GM23338 (cell line): ENCODE results near the gene TTL. TPM values are rescaled to one million over a fixed set of nuclear protein-coding genes. Genes with fewer than 3 reads are reported as not detected.

Experiments
- ATAC-seq: fragments of 200-7000 bp; cut with Tn5 transposase; 3 replicates; pipeline ENCODE4 v1.9.1; 2020
- DNase-seq: peaks from one replicate; pipeline ENCODE4 v3.0.0-alpha.2; 2015; ENCODE audit warnings: low spot score
- H2AFZ ChIP-seq: fragments of 200-600 bp; sonication (generic); 2 replicates; pipeline ENCODE4 v1.8.0; 2016; ENCODE audit warnings: antibody characterized with exemption, mild to moderate bottlenecking, moderate library complexity
- H3F3A ChIP-seq: fragments of 200-600 bp; sonication (generic); replicated peaks from 2 replicates; pipeline ENCODE4 v1.8.0; 2017; ENCODE audit warnings: antibody characterized with exemption, mixed run types, low read depth
- H3K27ac ChIP-seq: fragments of 200-600 bp; sonication (generic); 2 replicates; pipeline ENCODE4 v1.6.1; 2016; ENCODE audit warnings: low read depth
- H3K27me3 ChIP-seq: fragments of 200-600 bp; sonication (generic); 2 replicates; pipeline ENCODE4 v1.8.0; 2016; ENCODE audit warnings: mild to moderate bottlenecking, mixed run types, moderate library complexity; ENCODE audit not compliant: insufficient read depth
- H3K36me3 ChIP-seq: fragments of 200-600 bp; sonication (generic); 2 replicates; pipeline ENCODE4 v1.8.0; 2016; ENCODE audit warnings: mild to moderate bottlenecking; ENCODE audit not compliant: insufficient read depth
- H3K4me1 ChIP-seq: fragments of 200-600 bp; sonication (generic); 2 replicates; pipeline ENCODE4 v1.8.0; 2016; ENCODE audit warnings: mild to moderate bottlenecking, moderate library complexity; ENCODE audit not compliant: insufficient read depth
- H3K4me2 ChIP-seq: fragments of 200-600 bp; sonication (generic); 2 replicates; pipeline ENCODE4 v1.7.1; 2017; ENCODE audit warnings: mixed run types
- H3K4me3 ChIP-seq: fragments of 200-600 bp; sonication (generic); 2 replicates; pipeline ENCODE4 v1.6.1; 2016; ENCODE audit warnings: mixed run types
- H3K79me2 ChIP-seq: fragments of 200-600 bp; sonication (generic); replicated peaks from 2 replicates; pipeline ENCODE4 v1.8.0; 2017; ENCODE audit warnings: mild to moderate bottlenecking; ENCODE audit not compliant: insufficient read depth
- H3K9me2 ChIP-seq: fragments of 200-600 bp; sonication (generic); 2 replicates; pipeline ENCODE4 v1.8.0; 2017; ENCODE audit not compliant: insufficient read depth
- H4K20me1 ChIP-seq: fragments of 200-600 bp; sonication (generic); replicated peaks from 2 replicates; pipeline ENCODE4 v1.8.0; 2017; ENCODE audit warnings: mild to moderate bottlenecking; ENCODE audit not compliant: insufficient read depth
- H3K27ac Mint-ChIP-seq: 2 replicates; pipeline ENCODE4 v1.8.0; 2020; ENCODE audit warnings: inconsistent platforms, mild to moderate bottlenecking, moderate library complexity, mixed read lengths
- H3K27me3 Mint-ChIP-seq: 3 replicates; pipeline ENCODE4 v1.8.0; 2022; ENCODE audit warnings: low read depth, mild to moderate bottlenecking, moderate library complexity, mixed read lengths, inconsistent platforms; ENCODE audit not compliant: insufficient read depth, poor library complexity
- H3K36me3 Mint-ChIP-seq: 3 replicates; pipeline ENCODE4 v1.8.0; 2021; ENCODE audit warnings: low read depth, mild to moderate bottlenecking, inconsistent platforms, moderate library complexity, mixed read lengths
- H3K4me1 Mint-ChIP-seq: 3 replicates; pipeline ENCODE4 v1.8.0; 2020; ENCODE audit warnings: mild to moderate bottlenecking, inconsistent platforms, mixed read lengths
- H3K4me3 Mint-ChIP-seq: 3 replicates; pipeline ENCODE4 v1.8.0; 2021; ENCODE audit warnings: moderate library complexity, mild to moderate bottlenecking, inconsistent platforms, mixed read lengths
- H3K9me3 Mint-ChIP-seq: 3 replicates; pipeline ENCODE4 v1.8.0; 2020; ENCODE audit warnings: moderate library complexity, mild to moderate bottlenecking, inconsistent platforms, mixed read lengths
- CREB1 ChIP-seq: fragments of 250-450 bp; sonication (Bioruptor Pico); IDR thresholded peaks from 2 replicates; pipeline ENCODE4 v1.5.0; 2020; ENCODE audit warnings: low read depth, mild to moderate bottlenecking, moderate library complexity
- EZH2 ChIP-seq: fragments of 200-600 bp; sonication (generic); IDR thresholded peaks from one replicate; pipeline ENCODE4 v1.8.0; 2017; ENCODE audit warnings: antibody characterized with exemption, mild to moderate bottlenecking, low read depth; ENCODE audit not compliant: unreplicated experiment
- EZH2phosphoT487 ChIP-seq: fragments of 200-600 bp; sonication (generic); IDR thresholded peaks from one replicate; pipeline ENCODE4 v1.8.1; 2018; ENCODE audit warnings: antibody characterized with exemption; ENCODE audit not compliant: unreplicated experiment
- JUNB ChIP-seq: IDR thresholded peaks from one replicate; pipeline ENCODE4 v1.6.1; 2016; ENCODE audit warnings: antibody characterized with exemption; ENCODE audit not compliant: unreplicated experiment
- POLR2AphosphoS5 ChIP-seq: IDR thresholded peaks from 2 replicates; pipeline ENCODE4 v1.6.1; 2016; ENCODE audit warnings: antibody characterized with exemption, low read depth
- STAT1 ChIP-seq: IDR thresholded peaks from one replicate; pipeline ENCODE4 v1.6.1; 2016; ENCODE audit warnings: antibody characterized with exemption; ENCODE audit not compliant: unreplicated experiment
- ZNF114 ChIP-seq: fragments of 250-450 bp; sonication (Bioruptor Pico); IDR thresholded peaks from 2 replicates; pipeline ENCODE4 v1.5.0; 2020; ENCODE audit warnings: mild to moderate bottlenecking, moderate library complexity
- ZNF331 ChIP-seq: fragments of 250-450 bp; sonication (Bioruptor Pico); IDR thresholded peaks from 2 replicates; pipeline ENCODE4 v1.5.0; 2020; ENCODE audit warnings: low read depth, mild to moderate bottlenecking, moderate library complexity
- polyA plus RNA-seq: library from polyadenylated mRNA; unstranded; fragments of >200 nt; fragmentation: Nextera tagmentation; extraction: Ambion mirVana; gene quantifications from 2 replicates; pipeline ENCODE4 v1.2.1, GENCODE V29; 2016
- total RNA-seq: library from RNA; depleted of rRNA; stranded (reverse); fragments of >200 nt; shearing (Covaris generic); gene quantifications from 2 replicates; pipeline ENCODE4 v1.2.3, GENCODE V29; 2014
- TF ChIP-seq, protein P1 (sequence below): fragments of 250-450 bp; sonication (Bioruptor Pico); IDR thresholded peaks from 2 replicates; pipeline ENCODE4 v1.5.0; 2020; ENCODE audit warnings: mild to moderate bottlenecking, moderate library complexity
- TF ChIP-seq, protein P2 (sequence below): IDR thresholded peaks from 2 replicates; pipeline ENCODE4 v1.6.1; 2016; ENCODE audit warnings: antibody characterized with exemption
- TF ChIP-seq, protein P3 (sequence below), 2 experiments: fragments of 200-600 bp in 1 of 2; sonication (generic) in 1 of 2; conservative IDR thresholded peaks; 2 replicates each; pipeline versions ENCODE4 v1.5.1 to v1.6.1; 2016 to 2017; ENCODE audit warnings: antibody characterized with exemption in 2 of 2, low read depth in 2 of 2, mild to moderate bottlenecking in 2 of 2, moderate library complexity in 1 of 2
- TF ChIP-seq, protein P4 (sequence below): IDR thresholded peaks from one replicate; pipeline ENCODE4 v1.6.1; 2018; ENCODE audit warnings: antibody characterized with exemption; ENCODE audit not compliant: unreplicated experiment

The TTL gene
- total and polyA plus RNA-seq, 2 experiments from 2014 or later, result 10.1 to 34.6 TPM

DNA sequence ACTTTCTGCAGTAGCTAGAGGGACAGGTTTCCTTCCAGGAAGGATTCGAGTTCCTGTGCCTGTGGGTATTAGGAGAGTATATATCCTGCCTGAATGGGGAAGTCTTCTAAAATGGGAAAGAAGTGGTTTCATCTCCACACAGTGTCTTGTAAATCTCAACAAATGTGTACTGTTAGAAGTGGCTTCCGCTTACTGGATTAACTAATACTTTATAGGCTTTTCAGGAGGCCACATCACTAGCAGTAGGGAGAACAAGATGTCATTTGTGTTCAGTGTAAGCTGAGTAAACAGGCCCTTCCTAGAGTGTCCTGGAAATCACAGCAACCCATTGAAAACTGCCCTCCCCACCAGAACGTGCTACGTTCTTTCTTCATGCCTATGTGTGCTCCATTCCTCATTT is 47.8 kb downstream of the TTL start (continued):
- TF ChIP-seq, protein P1, sequence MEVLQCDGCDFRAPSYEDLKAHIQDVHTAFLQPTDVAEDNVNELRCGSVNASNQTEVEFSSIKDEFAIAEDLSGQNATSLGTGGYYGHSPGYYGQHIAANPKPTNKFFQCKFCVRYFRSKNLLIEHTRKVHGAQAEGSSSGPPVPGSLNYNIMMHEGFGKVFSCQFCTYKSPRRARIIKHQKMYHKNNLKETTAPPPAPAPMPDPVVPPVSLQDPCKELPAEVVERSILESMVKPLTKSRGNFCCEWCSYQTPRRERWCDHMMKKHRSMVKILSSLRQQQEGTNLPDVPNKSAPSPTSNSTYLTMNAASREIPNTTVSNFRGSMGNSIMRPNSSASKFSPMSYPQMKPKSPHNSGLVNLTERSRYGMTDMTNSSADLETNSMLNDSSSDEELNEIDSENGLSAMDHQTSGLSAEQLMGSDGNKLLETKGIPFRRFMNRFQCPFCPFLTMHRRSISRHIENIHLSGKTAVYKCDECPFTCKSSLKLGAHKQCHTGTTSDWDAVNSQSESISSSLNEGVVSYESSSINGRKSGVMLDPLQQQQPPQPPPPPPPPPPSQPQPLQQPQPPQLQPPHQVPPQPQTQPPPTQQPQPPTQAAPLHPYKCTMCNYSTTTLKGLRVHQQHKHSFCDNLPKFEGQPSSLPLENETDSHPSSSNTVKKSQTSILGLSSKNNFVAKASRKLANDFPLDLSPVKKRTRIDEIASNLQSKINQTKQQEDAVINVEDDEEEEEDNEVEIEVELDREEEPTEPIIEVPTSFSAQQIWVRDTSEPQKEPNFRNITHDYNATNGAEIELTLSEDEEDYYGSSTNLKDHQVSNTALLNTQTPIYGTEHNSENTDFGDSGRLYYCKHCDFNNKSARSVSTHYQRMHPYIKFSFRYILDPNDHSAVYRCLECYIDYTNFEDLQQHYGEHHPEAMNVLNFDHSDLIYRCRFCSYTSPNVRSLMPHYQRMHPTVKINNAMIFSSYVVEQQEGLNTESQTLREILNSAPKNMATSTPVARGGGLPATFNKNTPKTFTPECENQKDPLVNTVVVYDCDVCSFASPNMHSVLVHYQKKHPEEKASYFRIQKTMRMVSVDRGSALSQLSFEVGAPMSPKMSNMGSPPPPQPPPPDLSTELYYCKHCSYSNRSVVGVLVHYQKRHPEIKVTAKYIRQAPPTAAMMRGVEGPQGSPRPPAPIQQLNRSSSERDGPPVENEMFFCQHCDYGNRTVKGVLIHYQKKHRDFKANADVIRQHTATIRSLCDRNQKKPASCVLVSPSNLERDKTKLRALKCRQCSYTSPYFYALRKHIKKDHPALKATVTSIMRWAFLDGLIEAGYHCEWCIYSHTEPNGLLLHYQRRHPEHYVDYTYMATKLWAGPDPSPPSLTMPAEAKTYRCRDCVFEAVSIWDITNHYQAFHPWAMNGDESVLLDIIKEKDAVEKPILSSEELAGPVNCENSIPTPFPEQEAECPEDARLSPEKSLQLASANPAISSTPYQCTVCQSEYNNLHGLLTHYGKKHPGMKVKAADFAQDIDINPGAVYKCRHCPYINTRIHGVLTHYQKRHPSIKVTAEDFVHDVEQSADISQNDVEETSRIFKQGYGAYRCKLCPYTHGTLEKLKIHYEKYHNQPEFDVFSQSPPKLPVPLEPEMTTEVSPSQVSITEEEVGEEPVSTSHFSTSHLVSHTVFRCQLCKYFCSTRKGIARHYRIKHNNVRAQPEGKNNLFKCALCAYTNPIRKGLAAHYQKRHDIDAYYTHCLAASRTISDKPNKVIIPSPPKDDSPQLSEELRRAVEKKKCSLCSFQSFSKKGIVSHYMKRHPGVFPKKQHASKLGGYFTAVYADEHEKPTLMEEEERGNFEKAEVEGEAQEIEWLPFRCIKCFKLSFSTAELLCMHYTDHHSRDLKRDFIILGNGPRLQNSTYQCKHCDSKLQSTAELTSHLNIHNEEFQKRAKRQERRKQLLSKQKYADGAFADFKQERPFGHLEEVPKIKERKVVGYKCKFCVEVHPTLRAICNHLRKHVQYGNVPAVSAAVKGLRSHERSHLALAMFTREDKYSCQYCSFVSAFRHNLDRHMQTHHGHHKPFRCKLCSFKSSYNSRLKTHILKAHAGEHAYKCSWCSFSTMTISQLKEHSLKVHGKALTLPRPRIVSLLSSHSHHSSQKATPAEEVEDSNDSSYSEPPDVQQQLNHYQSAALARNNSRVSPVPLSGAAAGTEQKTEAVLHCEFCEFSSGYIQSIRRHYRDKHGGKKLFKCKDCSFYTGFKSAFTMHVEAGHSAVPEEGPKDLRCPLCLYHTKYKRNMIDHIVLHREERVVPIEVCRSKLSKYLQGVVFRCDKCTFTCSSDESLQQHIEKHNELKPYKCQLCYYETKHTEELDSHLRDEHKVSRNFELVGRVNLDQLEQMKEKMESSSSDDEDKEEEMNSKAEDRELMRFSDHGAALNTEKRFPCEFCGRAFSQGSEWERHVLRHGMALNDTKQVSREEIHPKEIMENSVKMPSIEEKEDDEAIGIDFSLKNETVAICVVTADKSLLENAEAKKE (CRISPR knock-in tag), result no peak

DNA sequence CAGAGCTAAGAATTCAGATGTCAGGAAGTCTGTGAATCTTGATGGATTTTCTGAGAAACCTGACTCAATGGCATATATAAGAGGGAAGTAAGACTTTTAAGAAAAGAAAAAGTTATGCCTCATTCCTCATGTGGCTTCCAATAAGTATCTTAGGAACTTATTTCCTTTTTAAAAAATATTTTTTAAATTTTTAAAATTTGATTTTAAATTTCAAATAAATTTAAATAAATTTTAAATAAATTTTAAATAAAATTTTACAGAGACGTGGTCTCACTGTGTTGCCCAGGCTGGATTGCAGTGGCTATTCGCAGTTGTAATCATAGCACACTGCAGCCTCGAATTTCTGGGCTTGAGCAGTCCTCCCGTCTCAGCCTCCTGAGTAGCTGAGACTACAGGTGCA is 48.8 kb downstream of the TTL start:
- H3K4me3 Mint-ChIP-seq, result no peak overlapping the region
- no peaks in the 10 kb centered on the region for H3K79me2 ChIP-seq
- H3K36me3 Mint-ChIP-seq, result peaks cover 27% of the 10 kb centered on the region
- no peak for DNase-seq
- no peaks in the 10 kb centered on the region for H3K36me3 ChIP-seq
- no peak for ATAC-seq
- no peak overlapping the region for H2AFZ ChIP-seq
- H3K27ac ChIP-seq, result no peak overlapping the region
- H3K9me2 ChIP-seq, result no peaks in the 10 kb centered on the region
- no peak overlapping the region for H3K4me2 ChIP-seq
- no peak overlapping the region for H3K27ac Mint-ChIP-seq
- H4K20me1 ChIP-seq, result no peaks in the 10 kb centered on the region; the same call in 1 of the 2 replicates
- no peaks in the 10 kb centered on the region for H3F3A ChIP-seq
- no peak overlapping the region for H3K4me3 ChIP-seq
- H3K27me3 ChIP-seq, result no peaks in the 10 kb centered on the region
- H3K9me3 Mint-ChIP-seq, result no peaks in the 10 kb centered on the region
- peaks cover 1% of the 10 kb centered on the region for H3K27me3 Mint-ChIP-seq
- H3K4me1 Mint-ChIP-seq, result no peaks in the 10 kb centered on the region
- no peaks in the 10 kb centered on the region for H3K4me1 ChIP-seq
- TF ChIP-seq, protein P2, sequence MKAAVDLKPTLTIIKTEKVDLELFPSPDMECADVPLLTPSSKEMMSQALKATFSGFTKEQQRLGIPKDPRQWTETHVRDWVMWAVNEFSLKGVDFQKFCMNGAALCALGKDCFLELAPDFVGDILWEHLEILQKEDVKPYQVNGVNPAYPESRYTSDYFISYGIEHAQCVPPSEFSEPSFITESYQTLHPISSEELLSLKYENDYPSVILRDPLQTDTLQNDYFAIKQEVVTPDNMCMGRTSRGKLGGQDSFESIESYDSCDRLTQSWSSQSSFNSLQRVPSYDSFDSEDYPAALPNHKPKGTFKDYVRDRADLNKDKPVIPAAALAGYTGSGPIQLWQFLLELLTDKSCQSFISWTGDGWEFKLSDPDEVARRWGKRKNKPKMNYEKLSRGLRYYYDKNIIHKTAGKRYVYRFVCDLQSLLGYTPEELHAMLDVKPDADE, result no peak
- TF ChIP-seq JUNB (no peak), POLR2AphosphoS5 (no peak), CREB1 (CRISPR knock-in tag) (no peak), STAT1 (no peak), EZH2 (no peak), ZNF331 (no peak), EZH2phosphoT487 (no peak), ZNF114 (CRISPR knock-in tag) (no peak)
- TF ChIP-seq, protein P3, sequence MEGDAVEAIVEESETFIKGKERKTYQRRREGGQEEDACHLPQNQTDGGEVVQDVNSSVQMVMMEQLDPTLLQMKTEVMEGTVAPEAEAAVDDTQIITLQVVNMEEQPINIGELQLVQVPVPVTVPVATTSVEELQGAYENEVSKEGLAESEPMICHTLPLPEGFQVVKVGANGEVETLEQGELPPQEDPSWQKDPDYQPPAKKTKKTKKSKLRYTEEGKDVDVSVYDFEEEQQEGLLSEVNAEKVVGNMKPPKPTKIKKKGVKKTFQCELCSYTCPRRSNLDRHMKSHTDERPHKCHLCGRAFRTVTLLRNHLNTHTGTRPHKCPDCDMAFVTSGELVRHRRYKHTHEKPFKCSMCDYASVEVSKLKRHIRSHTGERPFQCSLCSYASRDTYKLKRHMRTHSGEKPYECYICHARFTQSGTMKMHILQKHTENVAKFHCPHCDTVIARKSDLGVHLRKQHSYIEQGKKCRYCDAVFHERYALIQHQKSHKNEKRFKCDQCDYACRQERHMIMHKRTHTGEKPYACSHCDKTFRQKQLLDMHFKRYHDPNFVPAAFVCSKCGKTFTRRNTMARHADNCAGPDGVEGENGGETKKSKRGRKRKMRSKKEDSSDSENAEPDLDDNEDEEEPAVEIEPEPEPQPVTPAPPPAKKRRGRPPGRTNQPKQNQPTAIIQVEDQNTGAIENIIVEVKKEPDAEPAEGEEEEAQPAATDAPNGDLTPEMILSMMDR (conservative IDR thresholded peaks at IDR 0.05; ENCODE audit: low read depth in 2 of 2), result no peak
- TF ChIP-seq, protein P4, sequence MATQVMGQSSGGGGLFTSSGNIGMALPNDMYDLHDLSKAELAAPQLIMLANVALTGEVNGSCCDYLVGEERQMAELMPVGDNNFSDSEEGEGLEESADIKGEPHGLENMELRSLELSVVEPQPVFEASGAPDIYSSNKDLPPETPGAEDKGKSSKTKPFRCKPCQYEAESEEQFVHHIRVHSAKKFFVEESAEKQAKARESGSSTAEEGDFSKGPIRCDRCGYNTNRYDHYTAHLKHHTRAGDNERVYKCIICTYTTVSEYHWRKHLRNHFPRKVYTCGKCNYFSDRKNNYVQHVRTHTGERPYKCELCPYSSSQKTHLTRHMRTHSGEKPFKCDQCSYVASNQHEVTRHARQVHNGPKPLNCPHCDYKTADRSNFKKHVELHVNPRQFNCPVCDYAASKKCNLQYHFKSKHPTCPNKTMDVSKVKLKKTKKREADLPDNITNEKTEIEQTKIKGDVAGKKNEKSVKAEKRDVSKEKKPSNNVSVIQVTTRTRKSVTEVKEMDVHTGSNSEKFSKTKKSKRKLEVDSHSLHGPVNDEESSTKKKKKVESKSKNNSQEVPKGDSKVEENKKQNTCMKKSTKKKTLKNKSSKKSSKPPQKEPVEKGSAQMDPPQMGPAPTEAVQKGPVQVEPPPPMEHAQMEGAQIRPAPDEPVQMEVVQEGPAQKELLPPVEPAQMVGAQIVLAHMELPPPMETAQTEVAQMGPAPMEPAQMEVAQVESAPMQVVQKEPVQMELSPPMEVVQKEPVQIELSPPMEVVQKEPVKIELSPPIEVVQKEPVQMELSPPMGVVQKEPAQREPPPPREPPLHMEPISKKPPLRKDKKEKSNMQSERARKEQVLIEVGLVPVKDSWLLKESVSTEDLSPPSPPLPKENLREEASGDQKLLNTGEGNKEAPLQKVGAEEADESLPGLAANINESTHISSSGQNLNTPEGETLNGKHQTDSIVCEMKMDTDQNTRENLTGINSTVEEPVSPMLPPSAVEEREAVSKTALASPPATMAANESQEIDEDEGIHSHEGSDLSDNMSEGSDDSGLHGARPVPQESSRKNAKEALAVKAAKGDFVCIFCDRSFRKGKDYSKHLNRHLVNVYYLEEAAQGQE, result no peak
